ENCODE data around the gene SHISA6. TPM values are rescaled to one million over a fixed set of nuclear protein-coding genes. Genes with fewer than 3 reads are reported as not detected.

Gene SHISA6
- total RNA-seq, 1 donor from 2014 or later: not detected

DNA sequence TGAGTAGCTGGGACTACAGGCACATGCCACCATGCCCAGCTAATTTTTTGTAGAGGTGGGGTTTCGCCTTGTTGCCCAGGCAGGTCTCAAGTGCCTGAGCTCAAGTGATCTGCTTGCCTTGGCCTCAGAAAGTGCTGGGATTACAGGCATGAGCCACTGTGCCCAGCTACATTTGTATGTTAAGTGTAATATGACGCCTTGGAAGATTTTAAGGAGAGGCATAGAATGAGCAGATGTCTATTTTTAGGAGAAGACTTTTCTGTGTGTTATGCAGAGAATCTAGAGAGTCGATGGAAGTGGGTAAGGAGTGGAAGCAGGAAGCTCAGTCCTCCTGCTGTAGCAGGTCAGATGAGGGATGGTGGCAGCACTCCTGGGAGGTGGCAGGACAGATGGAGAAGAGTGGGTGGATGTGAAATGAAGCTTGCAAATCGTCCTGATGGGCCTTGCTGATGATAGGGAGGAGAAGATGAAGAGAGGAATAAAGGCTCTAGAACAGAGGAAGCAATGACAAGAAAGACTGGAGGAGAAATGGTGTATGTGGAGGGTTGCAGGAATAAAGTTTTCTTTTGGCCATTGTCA lies 125.3 kb downstream of the SHISA6 start:
- FAIRE-seq (no peak), DNase-seq (ENCODE audit: low read depth) (no peak)
- Mint-ChIP-seq H3K27me3 (ENCODE audit: low read depth, unreplicated experiment) (no peaks in the 10 kb centered on the region), H3K27ac (ENCODE audit: unreplicated experiment) (no peak overlapping the region), H3K36me3 (ENCODE audit: low read depth, unreplicated experiment) (no peaks in the 10 kb centered on the region), H3K4me3 (ENCODE audit: unreplicated experiment) (no peak overlapping the region), H3K4me1 (ENCODE audit: low read depth, unreplicated experiment) (no peaks in the 10 kb centered on the region), H3K9me3 (ENCODE audit: unreplicated experiment) (peaks cover 6% of the 10 kb centered on the region)
- Histone ChIP-seq H3K4me2 (ENCODE audit: low read length) (no peak overlapping the region), H3K4me3 (ENCODE audit: insufficient read depth, low read depth, low read length) (no peak overlapping the region), H3K27ac (ENCODE audit: low read depth, low read length) (no peak overlapping the region), H2AFZ (ENCODE audit: low read depth, low read length) (no peak overlapping the region), H3K27me3 (ENCODE audit: insufficient read depth, low read length) (no peaks in the 10 kb centered on the region), H4K20me1 (ENCODE audit: insufficient read depth, low read length) (no peaks in the 10 kb centered on the region), H3K9ac (ENCODE audit: low read length) (no peak overlapping the region), H3K79me2 (ENCODE audit: insufficient read depth, low read length) (no peaks in the 10 kb centered on the region), H3K9me3 (ENCODE audit: insufficient read depth, low read depth, low read length) (peaks cover 10% of the 10 kb centered on the region), H3K4me1 (ENCODE audit: insufficient read depth, low read length) (no peaks in the 10 kb centered on the region), H3K36me3 (ENCODE audit: insufficient read depth, low read length) (no peaks in the 10 kb centered on the region)
- TF ChIP-seq EZH2 (IDR thresholded peaks at IDR 0.05; ENCODE audit: insufficient read depth, low read length) (no peak), CTCF (IDR thresholded peaks at IDR 0.05; ENCODE audit: insufficient read depth, low read depth, low read length) (no peak)

DNA sequence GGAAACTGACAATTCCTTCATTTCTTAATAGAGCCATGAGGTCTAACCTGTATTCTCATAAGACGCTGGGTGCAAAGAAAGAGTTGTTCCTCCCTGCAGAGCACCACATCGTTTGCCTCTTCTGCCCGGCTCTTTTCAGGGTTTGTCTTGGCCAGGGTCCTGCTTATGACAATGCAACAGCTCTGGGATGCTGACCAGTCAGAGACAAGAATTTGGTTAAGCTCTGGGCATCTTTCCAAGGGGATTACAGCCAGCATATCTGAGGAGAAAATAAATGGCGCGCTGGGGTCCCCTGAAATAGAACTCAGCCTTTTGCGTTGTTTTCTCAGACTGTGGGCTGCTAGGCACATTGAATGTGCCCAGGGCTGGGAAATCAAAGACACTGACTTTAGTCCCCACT lies 128.6 kb downstream of the SHISA6 start:
- Mint-ChIP-seq H3K36me3 (ENCODE audit: low read depth, unreplicated experiment) (no peaks in the 10 kb centered on the region), H3K9me3 (ENCODE audit: unreplicated experiment) (peaks cover 3% of the 10 kb centered on the region), H3K4me1 (ENCODE audit: low read depth, unreplicated experiment) (no peaks in the 10 kb centered on the region), H3K4me3 (ENCODE audit: unreplicated experiment) (no peak overlapping the region), H3K27me3 (ENCODE audit: low read depth, unreplicated experiment) (no peaks in the 10 kb centered on the region), H3K27ac (ENCODE audit: unreplicated experiment) (no peak overlapping the region)
- Histone ChIP-seq H3K4me3 (ENCODE audit: insufficient read depth, low read depth, low read length) (no peak overlapping the region), H3K79me2 (ENCODE audit: insufficient read depth, low read length) (no peaks in the 10 kb centered on the region), H3K27me3 (ENCODE audit: insufficient read depth, low read length) (no peaks in the 10 kb centered on the region), H3K36me3 (ENCODE audit: insufficient read depth, low read length) (no peaks in the 10 kb centered on the region), H3K4me2 (ENCODE audit: low read length) (no peak overlapping the region), H3K4me1 (ENCODE audit: insufficient read depth, low read length) (no peaks in the 10 kb centered on the region), H2AFZ (ENCODE audit: low read depth, low read length) (no peak overlapping the region), H3K27ac (ENCODE audit: low read depth, low read length) (no peak overlapping the region), H3K9me3 (ENCODE audit: insufficient read depth, low read depth, low read length) (peaks cover 10% of the 10 kb centered on the region), H4K20me1 (ENCODE audit: insufficient read depth, low read length) (no peaks in the 10 kb centered on the region), H3K9ac (ENCODE audit: low read length) (no peak overlapping the region)
- DNase-seq (ENCODE audit: low read depth) (no peak), FAIRE-seq (no peak)
- TF ChIP-seq CTCF (IDR thresholded peaks at IDR 0.05; ENCODE audit: insufficient read depth, low read depth, low read length) (no peak), EZH2 (IDR thresholded peaks at IDR 0.05; ENCODE audit: insufficient read depth, low read length) (no peak)

DNA sequence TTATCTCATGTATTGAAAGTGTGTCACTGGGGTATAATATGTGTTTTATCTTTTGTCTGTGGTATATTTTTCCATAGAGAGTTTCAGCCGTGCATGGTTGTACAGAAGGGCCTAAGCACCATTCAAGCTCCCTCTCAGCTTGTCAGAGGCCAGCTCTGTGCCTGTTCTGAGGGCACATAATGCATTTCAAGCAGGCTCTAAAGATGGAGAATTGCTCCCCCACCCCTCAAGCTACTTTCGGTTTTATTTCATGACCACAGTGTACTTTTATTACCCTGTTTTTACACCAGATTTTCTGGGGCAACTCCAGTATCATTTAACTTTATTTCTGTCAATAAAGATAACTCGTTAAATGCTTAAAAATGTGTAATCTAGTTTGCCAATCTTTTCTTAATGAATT lies 131.7 kb downstream of the SHISA6 start:
- Histone ChIP-seq H3K4me2 (ENCODE audit: low read length) (no peak overlapping the region), H3K27ac (ENCODE audit: low read depth, low read length) (no peak overlapping the region), H4K20me1 (ENCODE audit: insufficient read depth, low read length) (no peaks in the 10 kb centered on the region), H3K9me3 (ENCODE audit: insufficient read depth, low read depth, low read length) (peaks cover 8% of the 10 kb centered on the region), H2AFZ (ENCODE audit: low read depth, low read length) (no peak overlapping the region), H3K4me3 (ENCODE audit: insufficient read depth, low read depth, low read length) (no peak overlapping the region), H3K4me1 (ENCODE audit: insufficient read depth, low read length) (no peaks in the 10 kb centered on the region), H3K27me3 (ENCODE audit: insufficient read depth, low read length) (no peaks in the 10 kb centered on the region), H3K9ac (ENCODE audit: low read length) (no peak overlapping the region), H3K36me3 (ENCODE audit: insufficient read depth, low read length) (no peaks in the 10 kb centered on the region), H3K79me2 (ENCODE audit: insufficient read depth, low read length) (no peaks in the 10 kb centered on the region)
- H3K27me3 Mint-ChIP-seq (ENCODE audit: low read depth, unreplicated experiment): no peaks in the 10 kb centered on the region
- DNase-seq (ENCODE audit: low read depth) (no peak), FAIRE-seq (no peak)
- no peak overlapping the region for H3K4me3 Mint-ChIP-seq (ENCODE audit: unreplicated experiment)
- H3K4me1 Mint-ChIP-seq (ENCODE audit: low read depth, unreplicated experiment): no peaks in the 10 kb centered on the region
- no peaks in the 10 kb centered on the region for H3K36me3 Mint-ChIP-seq (ENCODE audit: low read depth, unreplicated experiment)
- H3K9me3 Mint-ChIP-seq (ENCODE audit: unreplicated experiment): peaks cover 5% of the 10 kb centered on the region
- no peak for TF ChIP-seq CTCF (IDR thresholded peaks at IDR 0.05; ENCODE audit: insufficient read depth, low read depth, low read length)
- no peak overlapping the region for H3K27ac Mint-ChIP-seq (ENCODE audit: unreplicated experiment)

All from astrocyte (in vitro differentiated cells and primary cell).